Vagina (tissue), 2 donors: ENCODE results near the gene MED14. TPM values are rescaled to one million over a fixed set of nuclear protein-coding genes. Genes with fewer than 3 reads are reported as not detected.

Source experiments
- DNase-seq, 2 donors: peaks; one replicate each; pipeline ENCODE4 v3.0.0-alpha.2; 2017; ENCODE audit errors: extremely low spot score in 2 of 2
- H3K27ac ChIP-seq: fragments of 200-600 bp; sonication (generic); one replicate; pipeline ENCODE4 v1.5.1; 2019
- H3K27me3 ChIP-seq: fragments of 200-600 bp; sonication (generic); one replicate; pipeline ENCODE4 v1.5.1; 2019
- H3K36me3 ChIP-seq, 2 donors: fragments of 200-600 bp; sonication (generic); one replicate each; pipeline ENCODE4 v1.5.1; 2017 to 2019
- H3K4me1 ChIP-seq: fragments of 200-600 bp; sonication (generic); one replicate; pipeline ENCODE4 v1.5.1; 2019
- H3K4me3 ChIP-seq, 2 donors: fragments of 200-600 bp; sonication (generic); 1 replicate in 1 of 2; 2 replicates in 1 of 2; pipeline ENCODE4 v1.5.1; 2016 to 2019
- H3K9me3 ChIP-seq: fragments of 200-600 bp; sonication (generic); one replicate; pipeline ENCODE4 v1.5.1; 2019
- CTCF ChIP-seq, 3 experiments: fragments of 450-650 bp in 2 of 3; fragments of 200-600 bp in 1 of 3; sonication (generic) in 1 of 3; IDR thresholded peaks; one replicate each; pipeline ENCODE4 v1.5.1; 2017 to 2019; ENCODE audit warnings: antibody characterized with exemption in 3 of 3, mild to moderate bottlenecking in 2 of 3, moderate library complexity in 2 of 3
- POLR2A ChIP-seq, 2 donors: fragments of 450-650 bp; IDR thresholded peaks; one replicate each; pipeline ENCODE4 v1.6.1; 2017; ENCODE audit warnings: antibody characterized with exemption in 2 of 2, mild to moderate bottlenecking in 2 of 2, moderate library complexity in 2 of 2
- POLR2AphosphoS5 ChIP-seq, 2 donors: sonication (generic); formaldehyde crosslinking; IDR thresholded peaks; one replicate each; pipeline ENCODE4 v1.9.0; 2017; ENCODE audit warnings: antibody characterized with exemption in 2 of 2, mild to moderate bottlenecking in 2 of 2, low read depth in 1 of 2; ENCODE audit not compliant: insufficient read depth in 1 of 2
- intact Hi-C: fragments of 100-400 bp; cut with DNase I; formaldehyde crosslinking; loops from one replicate; pipeline ENCODE4 v1.15.1; 2023
- total RNA-seq: library from RNA; depleted of rRNA; stranded (reverse); fragments of >200 nt; gene quantifications from one replicate; pipeline ENCODE4 v1.2.3, GENCODE V29; 2016

Gene MED14
- total RNA-seq, 1 donor from 2014 or later = 36.3 TPM

- Histone ChIP-seq H3K27ac (no peak overlapping the region), H3K9me3 (no peaks in the 10 kb centered on the region), H3K4me1 (no peaks in the 10 kb centered on the region), H3K27me3 (no peaks in the 10 kb centered on the region), H3K36me3 (peaks cover 0 to 5% of the 10 kb centered on the region in 2 donors), H3K4me3 (no peak overlapping the region)
- intact Hi-C loops = no loop called here
- DNase-seq = no peak
- TF ChIP-seq POLR2AphosphoS5 (IDR thresholded peaks at IDR 0.05; ENCODE audit: insufficient read depth in 1 of 2, low read depth in 1 of 2) = no peak
- no peak for TF ChIP-seq POLR2A (IDR thresholded peaks at IDR 0.05)
- TF ChIP-seq CTCF (IDR thresholded peaks at IDR 0.05) = no peak
Observed at GRCh38 chrX:40694802-40695201, 40.5 kb downstream of the MED14 start.

- no peak for DNase-seq
- no peaks in the 10 kb centered on the region for H3K27me3 ChIP-seq
- no peak overlapping the region for H3K4me3 ChIP-seq
- no peak for TF ChIP-seq POLR2A (IDR thresholded peaks at IDR 0.05)
- TF ChIP-seq CTCF (IDR thresholded peaks at IDR 0.05) = no peak
- no peak for TF ChIP-seq POLR2AphosphoS5 (IDR thresholded peaks at IDR 0.05; ENCODE audit: insufficient read depth in 1 of 2, low read depth in 1 of 2)
- H3K27ac ChIP-seq = no peak overlapping the region
- H3K9me3 ChIP-seq = no peaks in the 10 kb centered on the region
- H3K36me3 ChIP-seq = no peaks in the 10 kb centered on the region
- intact Hi-C loops = no loop called here
- no peaks in the 10 kb centered on the region for H3K4me1 ChIP-seq
Observed at GRCh38 chrX:40688929-40689328, 46.4 kb downstream of the MED14 start.

- DNase-seq = no peak
- Histone ChIP-seq H3K9me3 (no peaks in the 10 kb centered on the region), H3K4me1 (no peaks in the 10 kb centered on the region), H3K4me3 (no peak overlapping the region), H3K27ac (no peak overlapping the region), H3K27me3 (no peaks in the 10 kb centered on the region), H3K36me3 (no peaks in the 10 kb centered on the region)
- intact Hi-C loops = no loop called here
- TF ChIP-seq CTCF (IDR thresholded peaks at IDR 0.05) (no peak), POLR2AphosphoS5 (IDR thresholded peaks at IDR 0.05; ENCODE audit: insufficient read depth in 1 of 2, low read depth in 1 of 2) (no peak), POLR2A (IDR thresholded peaks at IDR 0.05) (no peak)
Observed at GRCh38 chrX:40687169-40687568, 48.2 kb downstream of the MED14 start.

GRCh38 chrX:40685362-40685918 lies 49.9 kb downstream of the MED14 start:
- H3K9me3 ChIP-seq = no peaks in the 10 kb centered on the region
- no peaks in the 10 kb centered on the region for H3K4me1 ChIP-seq
- H3K4me3 ChIP-seq = no peak overlapping the region
- no peak for DNase-seq
- no peaks in the 10 kb centered on the region for H3K27me3 ChIP-seq
- H3K36me3 ChIP-seq = no peaks in the 10 kb centered on the region
- TF ChIP-seq CTCF (IDR thresholded peaks at IDR 0.05) = no peak
- intact Hi-C loops = no loop called here
- H3K27ac ChIP-seq = no peak overlapping the region

- no peak for DNase-seq
- TF ChIP-seq POLR2A (IDR thresholded peaks at IDR 0.05) (no peak), POLR2AphosphoS5 (IDR thresholded peaks at IDR 0.05; ENCODE audit: insufficient read depth in 1 of 2, low read depth in 1 of 2) (no peak), CTCF (IDR thresholded peaks at IDR 0.05) (no peak)
- Histone ChIP-seq H3K27ac (no peak overlapping the region), H3K36me3 (no peaks in the 10 kb centered on the region), H3K9me3 (no peaks in the 10 kb centered on the region), H3K27me3 (no peaks in the 10 kb centered on the region), H3K4me3 (no peak overlapping the region), H3K4me1 (no peaks in the 10 kb centered on the region)
- intact Hi-C loops = no loop called here
Observed at GRCh38 chrX:40684092-40684491, 51.2 kb downstream of the MED14 start.
